Measurements from ENCODE around the gene FIGN.

The FIGN gene

GRCh38 chr2:163610817-163611556 lies 124.8 kb downstream of the FIGN start:
- no peak for DNase-seq

- no peak for DNase-seq
These were observed 128.2 kb downstream of the FIGN start for GRCh38 chr2:163607630-163608029.

DNA sequence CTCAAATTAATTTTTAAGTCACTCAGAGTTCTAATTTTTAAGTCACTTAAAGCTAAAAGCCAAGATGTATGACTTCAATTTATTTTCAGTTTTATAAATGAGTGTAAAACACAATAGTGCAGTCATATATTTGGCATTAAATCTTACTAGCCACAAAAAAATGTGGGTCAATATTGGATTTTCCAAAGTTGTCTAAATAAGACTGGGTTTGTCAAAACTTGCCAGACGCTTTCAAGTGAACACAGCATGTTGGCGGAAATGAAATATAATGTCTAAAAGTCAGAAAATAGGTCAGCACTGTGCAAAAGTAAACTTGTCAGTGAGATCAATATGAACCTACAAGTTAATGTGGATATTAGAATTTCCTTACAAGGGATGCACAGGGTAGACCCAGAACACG lies 128.9 kb downstream of the FIGN start:
- no peak for DNase-seq

GRCh38 chr2:163605779-163606178 lies 130.0 kb downstream of the FIGN start:
- no peak for DNase-seq

DNA sequence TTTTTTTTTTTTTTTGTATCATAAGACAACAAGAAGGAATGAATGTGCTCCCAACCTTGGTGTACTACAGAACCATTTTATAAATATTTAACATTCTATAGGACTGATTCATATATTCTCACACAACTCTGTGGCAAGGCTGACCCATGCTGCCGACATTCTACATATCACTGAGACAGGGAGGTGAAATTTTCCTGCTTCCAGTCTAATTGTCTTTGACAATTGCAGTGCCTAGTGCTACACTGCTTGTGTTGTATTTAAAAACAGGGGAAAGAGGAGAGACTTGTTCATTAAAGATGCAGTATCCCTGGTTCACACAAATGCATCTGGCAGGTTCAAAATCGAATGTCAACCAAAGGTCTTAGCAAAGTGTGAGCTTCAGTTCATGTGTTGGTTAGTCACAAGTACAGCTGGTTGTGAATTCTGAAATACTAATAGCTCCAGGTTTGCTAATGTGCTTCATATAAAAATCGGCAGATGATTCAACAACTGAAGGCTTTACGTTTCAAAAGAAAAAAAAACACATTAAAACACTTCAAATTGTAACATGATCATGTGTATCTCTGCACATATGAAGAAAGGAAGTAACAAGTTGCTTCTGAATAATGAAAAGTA lies 130.8 kb downstream of the FIGN start:
- peak; percentile 88 for DNase-seq

- DNase-seq = no peak
These were observed 133.6 kb downstream of the FIGN start for GRCh38 chr2:163602196-163602595.

DNA sequence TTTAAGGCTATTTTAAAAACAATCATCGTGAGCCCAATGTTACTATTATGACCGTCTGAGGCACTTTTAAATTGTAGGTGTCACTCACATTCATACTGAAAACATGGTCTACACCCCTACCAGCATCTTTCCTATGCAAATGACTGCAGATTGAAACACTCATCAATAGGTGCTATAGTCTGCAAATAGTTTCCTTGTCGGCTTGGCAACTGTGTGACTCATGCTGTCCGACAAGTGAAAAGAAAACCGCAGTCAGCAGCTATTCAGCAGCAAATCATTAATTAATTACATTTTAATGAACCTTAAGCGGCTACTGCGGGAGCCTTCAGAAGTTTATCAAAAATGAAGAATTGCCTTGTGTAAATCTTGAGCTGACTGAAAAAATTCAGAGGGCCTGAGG lies 134.4 kb downstream of the FIGN start:
- DNase-seq = peak; percentile 46

- DNase-seq = no peak
These were observed 135.0 kb downstream of the FIGN start for GRCh38 chr2:163600801-163601200.

GRCh38 chr2:163595028-163595427 lies 140.8 kb downstream of the FIGN start:
- DNase-seq = peak; percentile 23

DNA sequence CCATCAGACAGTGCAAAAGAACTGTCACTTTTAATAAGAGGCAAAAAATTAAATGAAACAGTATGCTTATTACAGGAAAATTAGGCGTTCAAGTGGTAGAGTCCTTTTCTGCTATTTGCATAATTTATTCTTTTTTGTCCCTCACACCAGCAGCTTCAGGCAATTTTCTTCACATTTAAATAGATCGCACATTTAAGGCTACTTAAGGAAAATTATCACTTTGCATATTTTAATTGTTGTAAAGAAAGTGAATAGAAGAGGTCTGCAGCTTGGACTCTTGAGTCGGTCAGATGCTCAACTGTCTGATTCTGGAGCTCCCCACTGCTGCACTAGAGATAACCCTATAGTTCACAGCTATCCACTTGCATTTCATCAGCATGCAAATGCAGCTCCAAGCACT lies 141.3 kb downstream of the FIGN start:
- no peak for DNase-seq

DNA sequence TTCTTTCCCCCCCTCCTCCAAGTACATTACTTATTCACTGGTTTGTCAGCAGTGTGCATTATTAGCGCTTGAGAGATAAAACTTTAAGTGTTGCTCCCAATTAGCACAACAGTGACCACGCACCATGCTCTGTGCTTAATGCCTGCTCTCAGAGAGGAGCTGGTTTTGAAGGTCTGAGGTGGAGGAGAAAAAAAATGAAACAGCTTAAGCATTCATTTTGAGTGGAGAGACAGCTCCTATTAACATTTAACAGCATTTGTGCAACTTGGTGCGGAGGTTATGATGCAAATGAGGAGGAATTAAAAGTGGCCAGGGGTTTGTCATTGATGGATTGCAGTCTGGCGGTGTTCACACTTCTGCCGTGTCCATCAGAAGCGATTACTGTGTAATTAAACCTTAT lies 141.8 kb downstream of the FIGN start:
- DNase-seq = no peak

DNA sequence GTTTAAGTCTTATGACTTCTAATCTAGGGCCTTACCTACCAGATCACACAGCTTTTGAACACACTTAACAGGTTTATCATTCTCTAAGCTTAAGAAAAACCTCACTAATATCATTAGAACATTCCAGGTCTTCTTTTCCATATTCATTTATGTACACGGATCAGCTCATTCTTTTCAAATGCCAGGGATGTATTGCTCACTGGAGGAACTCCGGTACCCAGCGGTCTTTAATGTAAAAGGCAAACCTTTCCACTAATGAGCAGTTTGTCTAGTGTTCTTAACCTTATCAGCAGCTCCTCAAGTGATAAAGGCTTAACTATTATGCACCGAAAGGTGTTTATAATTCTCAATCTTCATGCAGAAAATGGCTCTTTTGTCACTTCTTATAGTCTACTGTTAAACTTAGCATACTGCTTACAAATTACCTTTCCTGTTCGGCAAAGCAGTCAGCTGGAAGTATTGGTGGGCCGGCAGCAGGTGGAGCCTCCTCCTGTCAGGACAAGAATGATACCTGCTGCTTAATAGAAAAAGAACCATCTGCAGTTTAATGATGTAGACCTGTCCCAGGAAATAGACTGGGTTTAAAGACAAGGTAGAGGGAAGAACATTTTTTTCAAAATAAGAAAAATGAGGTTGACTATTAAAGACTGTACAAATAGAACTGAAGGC lies 142.7 kb downstream of the FIGN start:
- no peak for DNase-seq

GRCh38 chr2:163591461-163591860 lies 144.3 kb downstream of the FIGN start:
- no peak for DNase-seq

GRCh38 chr2:163580757-163581156 lies 155.1 kb downstream of the FIGN start:
- no peak for DNase-seq

- no peak for DNase-seq
These were observed 161.5 kb downstream of the FIGN start for GRCh38 chr2:163574309-163574708.

DNA sequence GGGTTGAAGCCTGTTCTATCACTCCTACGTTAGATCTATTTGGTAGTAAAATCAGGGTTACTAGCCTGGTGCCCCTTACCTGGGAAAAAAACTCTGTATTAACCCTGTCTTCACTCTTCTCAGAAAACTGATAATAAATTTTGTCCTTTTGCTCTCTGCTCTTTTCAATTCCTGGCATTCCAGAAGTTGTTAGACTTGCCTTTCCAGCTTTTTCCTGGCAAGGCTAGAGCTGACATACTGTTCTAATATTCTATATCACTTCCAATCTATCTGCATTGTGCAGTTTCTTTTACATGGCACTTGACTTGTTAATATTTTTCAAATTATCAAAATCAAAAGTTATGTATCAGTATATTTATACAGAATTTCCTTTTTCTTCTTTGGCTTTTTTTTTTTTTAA lies 162.2 kb downstream of the FIGN start:
- DNase-seq = no peak

- no peak for DNase-seq
These were observed 163.0 kb downstream of the FIGN start for GRCh38 chr2:163572850-163573249.

GRCh38 chr2:163571423-163572102 lies 164.2 kb downstream of the FIGN start:
- no peak for DNase-seq

DNA sequence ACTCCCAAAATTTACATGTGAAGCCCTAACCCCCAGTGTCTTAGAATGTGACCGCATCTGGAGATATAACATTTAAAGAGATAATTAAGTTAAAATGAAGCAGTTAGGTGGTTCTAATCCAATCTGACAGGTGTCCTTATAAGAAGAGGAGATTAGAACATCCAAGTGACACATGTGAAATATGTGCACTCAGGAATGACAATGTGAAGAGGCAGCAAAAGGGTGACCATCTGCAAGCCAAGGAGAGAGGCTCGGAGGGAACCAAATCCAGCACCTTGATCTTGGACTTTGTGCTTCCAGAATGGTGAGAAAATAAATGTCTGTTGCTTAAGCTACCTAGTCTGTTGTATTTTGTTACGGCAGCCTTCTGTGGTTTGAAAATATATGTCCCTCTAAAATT lies 165.4 kb downstream of the FIGN start:
- DNase-seq = no peak

GRCh38 chr2:163565192-163565591 lies 170.6 kb downstream of the FIGN start:
- DNase-seq = no peak

DNA sequence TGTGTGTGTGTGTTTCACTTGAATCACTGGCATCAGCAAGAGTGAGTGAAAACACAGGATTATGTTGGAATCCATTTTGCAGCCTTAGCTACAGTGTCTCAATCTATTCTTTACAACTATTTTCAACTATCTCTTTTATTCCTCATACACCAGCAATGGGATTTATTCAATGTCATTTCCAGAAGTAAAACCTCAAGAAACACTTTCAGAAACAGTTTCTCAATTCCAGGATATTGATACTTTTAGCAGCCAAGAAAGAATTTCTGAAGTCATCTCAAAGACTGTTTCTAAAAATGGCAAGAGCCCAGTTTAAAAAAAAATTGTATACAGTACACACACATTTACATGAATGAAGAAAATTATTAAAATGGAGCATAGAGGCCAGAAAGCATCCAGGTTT lies 171.6 kb downstream of the FIGN start:
- no peak for DNase-seq

DNA sequence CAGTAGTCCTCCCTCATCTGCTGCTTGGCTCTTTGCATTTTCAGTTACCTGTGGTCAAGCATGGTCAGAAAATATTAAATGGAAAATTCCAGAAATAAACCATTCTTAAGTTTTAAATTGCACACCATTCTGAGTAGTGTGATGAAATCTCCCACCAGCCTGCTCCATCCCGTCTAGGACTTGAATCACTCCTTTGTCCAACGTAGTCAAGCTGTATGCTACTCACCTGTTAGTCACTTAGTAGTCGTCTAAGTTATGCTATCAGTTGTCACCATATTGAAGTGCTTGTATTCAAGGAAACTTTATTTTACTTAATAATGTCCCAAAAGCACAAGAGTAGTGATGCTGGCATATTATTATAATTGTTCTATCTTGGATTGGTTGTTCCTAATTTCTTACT lies 172.5 kb downstream of the FIGN start:
- DNase-seq = no peak

- DNase-seq = no peak
These were observed 177.4 kb downstream of the FIGN start for GRCh38 chr2:163558251-163559021.
